Measurements from ENCODE around the gene TNS4. TPM values are rescaled to one million over a fixed set of nuclear protein-coding genes. Genes with fewer than 3 reads are reported as not detected.

TNS4 gene
- total RNA-seq, 1 experiment from 2014 or later: 36.6 TPM

DNA sequence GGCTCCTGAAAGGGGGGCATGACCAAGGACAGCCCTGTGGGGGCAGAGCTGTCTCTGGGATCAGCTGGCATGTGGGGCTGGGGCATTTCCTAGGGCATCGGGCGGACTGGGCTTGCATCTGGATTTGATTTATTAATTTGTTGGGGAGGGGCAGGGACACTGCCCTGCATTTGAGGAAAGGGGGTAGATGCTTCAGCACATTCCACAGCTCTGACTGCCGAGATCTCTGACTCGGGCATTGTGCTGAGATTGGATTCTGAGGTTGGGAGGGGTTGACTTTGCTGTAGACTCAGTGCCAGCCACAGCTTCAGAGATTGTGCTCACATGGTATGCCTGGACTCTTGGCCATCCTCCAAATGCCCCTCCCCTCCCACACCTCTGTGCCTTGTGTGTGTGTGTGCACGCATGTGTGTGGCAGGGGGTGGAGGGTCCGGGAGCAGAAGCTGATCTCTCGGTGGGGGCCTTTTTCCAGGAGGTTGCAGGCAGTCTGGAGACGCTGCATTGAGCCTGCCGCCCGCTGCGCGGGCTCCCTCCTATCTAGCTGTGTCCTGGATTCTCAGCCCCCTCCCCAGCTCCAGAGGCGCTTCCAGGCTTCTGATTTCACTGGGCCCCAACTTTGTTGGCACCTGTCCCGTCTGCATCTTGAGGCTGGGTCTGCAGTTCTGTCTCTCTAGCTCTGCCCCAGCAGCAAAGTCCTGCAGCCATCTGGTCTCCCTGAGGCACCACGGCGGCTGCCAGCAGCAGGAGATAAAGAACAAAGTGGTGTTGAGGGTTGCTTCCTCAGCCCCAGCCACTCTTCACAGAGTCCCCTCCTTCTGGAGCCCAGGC is 43.2 kb downstream of the TNS4 start:
- DNase-seq (ENCODE audit: low read depth, low spot score) (no peak), ATAC-seq (no peak)
- Histone ChIP-seq H3K27ac (ENCODE audit: low read depth, low read length) (no peak overlapping the region), H3K4me3 (replicated peaks in 1 of 2; ENCODE audit: low read depth in 1 of 2, low read length in 2 of 2) (no peak overlapping the region), H2AFZ (ENCODE audit: low read depth, low read length, poor library complexity, severe bottlenecking) (no peak overlapping the region), H3K4me2 (ENCODE audit: low read length) (no peak overlapping the region), H3K36me3 (ENCODE audit: control insufficient read depth in 1 of 2, insufficient read depth in 2 of 2, low read length in 2 of 2) (no peaks in the 10 kb centered on the region), H3K27me3 (ENCODE audit: insufficient read depth, low read length) (no peaks in the 10 kb centered on the region), H3K4me1 (ENCODE audit: control insufficient read depth in 1 of 2, insufficient read depth in 2 of 2, low read length in 2 of 2) (peaks cover 0 to 15% of the 10 kb centered on the region in 2 experiments; a peak in 2 of 4 replicates), H3K9me2 (ENCODE audit: insufficient read depth) (no peaks in the 10 kb centered on the region), H4K20me1 (ENCODE audit: insufficient read depth) (no peaks in the 10 kb centered on the region), H3K79me2 (ENCODE audit: insufficient read depth, low read length) (no peaks in the 10 kb centered on the region), H3K9me3 (ENCODE audit: control insufficient read depth in 1 of 2, insufficient read depth in 1 of 2, low read depth in 1 of 2, low read length in 2 of 2) (no peaks in the 10 kb centered on the region), H3K9ac (ENCODE audit: low read length) (no peak overlapping the region)
- RAD21 ChIA-PET (ENCODE audit: low non-redundant PET in 1 of 2, low total read pairs in 2 of 2, uncharacterized antibody in 2 of 2, unreplicated experiment in 2 of 2): no interaction called here
- intact Hi-C loops (cut with micrococcal nuclease): no loop called here
- POLR2A ChIA-PET: no interaction called here
- TF ChIP-seq YY1 (IDR thresholded peaks at IDR 0.05; ENCODE audit: extremely low read depth, insufficient replicate concordance, low read depth, low read length) (no peak), ATF3 (IDR thresholded peaks at IDR 0.05) (no peak), EZH2phosphoT487 (IDR thresholded peaks at IDR 0.05; ENCODE audit: borderline replicate concordance) (no peak), RAD21 (IDR thresholded peaks at IDR 0.05; ENCODE audit: low read depth) (no peak), FOSL1 (IDR thresholded peaks at IDR 0.05; ENCODE audit: low read depth) (no peak), MAX (IDR thresholded peaks at IDR 0.05) (no peak), TCF7L2 (IDR thresholded peaks at IDR 0.05; ENCODE audit: borderline replicate concordance, extremely low read depth, insufficient read depth, insufficient read length) (no peak)
- no TSS peak for BruUV-seq (replicated peaks)
- CTCF ChIA-PET: interaction anchor here (1.5 kb wide), 1 partner anchor 8 kb away, joined by 3 read pairs; no protein-coding TSS in a partner anchor

DNA sequence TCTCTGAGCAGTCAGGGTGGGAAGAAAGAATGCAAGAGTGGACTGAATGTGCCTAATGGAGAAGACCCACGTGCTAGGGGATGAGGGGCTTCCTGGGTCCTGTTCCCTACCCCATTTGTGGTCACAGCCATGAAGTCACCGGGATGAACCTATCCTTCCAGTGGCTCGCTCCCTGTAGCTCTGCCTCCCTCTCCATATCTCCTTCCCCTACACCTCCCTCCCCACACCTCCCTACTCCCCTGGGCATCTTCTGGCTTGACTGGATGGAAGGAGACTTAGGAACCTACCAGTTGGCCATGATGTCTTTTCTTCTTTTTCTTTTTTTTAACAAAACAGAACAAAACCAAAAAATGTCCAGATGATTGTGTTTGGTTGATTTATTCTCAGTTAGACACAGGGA is 44.1 kb downstream of the TNS4 start:
- H3K4me1 ChIP-seq (ENCODE audit: control insufficient read depth in 1 of 2, insufficient read depth in 2 of 2, low read length in 2 of 2): peaks cover 0 to 23% of the 10 kb centered on the region in 2 experiments; a peak in 2 of 4 replicates
- RAD21 ChIA-PET (ENCODE audit: low non-redundant PET in 1 of 2, low total read pairs in 2 of 2, uncharacterized antibody in 2 of 2, unreplicated experiment in 2 of 2): no interaction called here
- H2AFZ ChIP-seq (ENCODE audit: low read depth, low read length, poor library complexity, severe bottlenecking): no peak overlapping the region
- no TSS peak for BruUV-seq (replicated peaks)
- DNase-seq (ENCODE audit: low read depth, low spot score): no peak
- POLR2A ChIA-PET: no interaction called here
- H3K9ac ChIP-seq (ENCODE audit: low read length): no peak overlapping the region
- H3K27me3 ChIP-seq (ENCODE audit: insufficient read depth, low read length): no peaks in the 10 kb centered on the region
- no peak for ATAC-seq
- H3K36me3 ChIP-seq (ENCODE audit: control insufficient read depth in 1 of 2, insufficient read depth in 2 of 2, low read length in 2 of 2): no peaks in the 10 kb centered on the region
- no peak overlapping the region for H3K4me3 ChIP-seq (replicated peaks in 1 of 2; ENCODE audit: low read depth in 1 of 2, low read length in 2 of 2)
- H3K27ac ChIP-seq (ENCODE audit: low read depth, low read length): no peak overlapping the region
- CTCF ChIA-PET: no interaction called here
- no peaks in the 10 kb centered on the region for H4K20me1 ChIP-seq (ENCODE audit: insufficient read depth)
- no peak for TF ChIP-seq EGR1 (IDR thresholded peaks at IDR 0.05; ENCODE audit: low read depth)
- TF ChIP-seq RAD21 (IDR thresholded peaks at IDR 0.05; ENCODE audit: low read depth): no peak
- TF ChIP-seq TCF7L2 (IDR thresholded peaks at IDR 0.05; ENCODE audit: borderline replicate concordance, extremely low read depth, insufficient read depth, insufficient read length): no peak
- no peak for TF ChIP-seq ZNF274 (IDR thresholded peaks at IDR 0.05; ENCODE audit: low read depth, low read length)
- no peak for TF ChIP-seq FOSL1 (IDR thresholded peaks at IDR 0.05; ENCODE audit: low read depth)
- no peak for TF ChIP-seq MAX (IDR thresholded peaks at IDR 0.05)
- TF ChIP-seq YY1 (IDR thresholded peaks at IDR 0.05; ENCODE audit: extremely low read depth, insufficient replicate concordance, low read depth, low read length): no peak
- no peak for TF ChIP-seq ZFX (IDR thresholded peaks at IDR 0.05)
- TF ChIP-seq, protein P1, sequence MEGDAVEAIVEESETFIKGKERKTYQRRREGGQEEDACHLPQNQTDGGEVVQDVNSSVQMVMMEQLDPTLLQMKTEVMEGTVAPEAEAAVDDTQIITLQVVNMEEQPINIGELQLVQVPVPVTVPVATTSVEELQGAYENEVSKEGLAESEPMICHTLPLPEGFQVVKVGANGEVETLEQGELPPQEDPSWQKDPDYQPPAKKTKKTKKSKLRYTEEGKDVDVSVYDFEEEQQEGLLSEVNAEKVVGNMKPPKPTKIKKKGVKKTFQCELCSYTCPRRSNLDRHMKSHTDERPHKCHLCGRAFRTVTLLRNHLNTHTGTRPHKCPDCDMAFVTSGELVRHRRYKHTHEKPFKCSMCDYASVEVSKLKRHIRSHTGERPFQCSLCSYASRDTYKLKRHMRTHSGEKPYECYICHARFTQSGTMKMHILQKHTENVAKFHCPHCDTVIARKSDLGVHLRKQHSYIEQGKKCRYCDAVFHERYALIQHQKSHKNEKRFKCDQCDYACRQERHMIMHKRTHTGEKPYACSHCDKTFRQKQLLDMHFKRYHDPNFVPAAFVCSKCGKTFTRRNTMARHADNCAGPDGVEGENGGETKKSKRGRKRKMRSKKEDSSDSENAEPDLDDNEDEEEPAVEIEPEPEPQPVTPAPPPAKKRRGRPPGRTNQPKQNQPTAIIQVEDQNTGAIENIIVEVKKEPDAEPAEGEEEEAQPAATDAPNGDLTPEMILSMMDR (IDR thresholded peaks at IDR 0.05 in 2 of 3, conservative IDR thresholded peaks at IDR 0.05 in 1 of 3; ENCODE audit: borderline replicate concordance in 1 of 3, insufficient read depth in 1 of 3, low read depth in 2 of 3, low read length in 2 of 3): no peak
- H3K79me2 ChIP-seq (ENCODE audit: insufficient read depth, low read length): no peaks in the 10 kb centered on the region
- no peak overlapping the region for H3K4me2 ChIP-seq (ENCODE audit: low read length)
- intact Hi-C loops (cut with micrococcal nuclease): no loop called here
- no peaks in the 10 kb centered on the region for H3K9me2 ChIP-seq (ENCODE audit: insufficient read depth)
- H3K9me3 ChIP-seq (ENCODE audit: control insufficient read depth in 1 of 2, insufficient read depth in 1 of 2, low read depth in 1 of 2, low read length in 2 of 2): no peaks in the 10 kb centered on the region
